Hepatocyte (in vitro differentiated cells): ENCODE data around the gene SNX5. TPM values are rescaled to one million over a fixed set of nuclear protein-coding genes. Genes with fewer than 3 reads are reported as not detected.

Experiments
- DNase-seq: peaks from one replicate; pipeline ENCODE4 v3.0.0-alpha.2; 2016; ENCODE audit warnings: low spot score
- H2AFZ ChIP-seq: fragments of 200-600 bp; sonication (generic); 2 replicates; pipeline ENCODE4 v1.6.0; 2016; ENCODE audit warnings: antibody characterized with exemption, mild to moderate bottlenecking
- H3K27ac ChIP-seq: fragments of 200-600 bp; sonication (generic); 2 replicates; pipeline ENCODE4 v1.5.1; 2016; ENCODE audit warnings: mild to moderate bottlenecking
- H3K27me3 ChIP-seq: fragments of 200-600 bp; sonication (generic); 2 replicates; pipeline ENCODE4 v1.6.1; 2016
- H3K36me3 ChIP-seq: fragments of 200-600 bp; sonication (generic); replicated peaks from 2 replicates; pipeline ENCODE4 v1.5.1; 2016; ENCODE audit warnings: low read depth; ENCODE audit not compliant: insufficient read depth
- H3K4me1 ChIP-seq: fragments of 200-600 bp; sonication (generic); 2 replicates; pipeline ENCODE4 v1.5.1; 2016; ENCODE audit warnings: mild to moderate bottlenecking, moderate library complexity; ENCODE audit not compliant: insufficient read depth
- H3K4me2 ChIP-seq: fragments of 200-600 bp; sonication (generic); 2 replicates; pipeline ENCODE4 v1.6.0; 2016
- H3K4me3 ChIP-seq: fragments of 200-600 bp; sonication (generic); 2 replicates; pipeline ENCODE4 v1.5.1; 2016; ENCODE audit warnings: mild to moderate bottlenecking
- H3K79me2 ChIP-seq: fragments of 200-600 bp; sonication (generic); 2 replicates; pipeline ENCODE4 v1.6.0; 2017; ENCODE audit warnings: mild to moderate bottlenecking
- H3K9me2 ChIP-seq: fragments of 200-600 bp; sonication (generic); replicated peaks from 2 replicates; pipeline ENCODE4 v1.6.0; 2017; ENCODE audit warnings: mild to moderate bottlenecking; ENCODE audit not compliant: insufficient read depth
- H3K9me3 ChIP-seq: fragments of 200-600 bp; sonication (generic); 2 replicates; pipeline ENCODE4 v1.5.1; 2016; ENCODE audit warnings: low read depth, mild to moderate bottlenecking
- H4K20me1 ChIP-seq: fragments of 200-600 bp; sonication (generic); 2 replicates; pipeline ENCODE4 v1.6.0; 2016; ENCODE audit warnings: mild to moderate bottlenecking; ENCODE audit not compliant: insufficient read depth, poor library complexity, severe bottlenecking
- EZH2 ChIP-seq: fragments of 200-600 bp; sonication (generic); IDR thresholded peaks from 2 replicates; pipeline ENCODE4 v1.6.1; 2016; ENCODE audit warnings: antibody characterized with exemption, mild to moderate bottlenecking, borderline replicate concordance
- EZH2phosphoT487 ChIP-seq: fragments of 200-600 bp; sonication (generic); IDR thresholded peaks from one replicate; pipeline ENCODE4 v1.6.1; 2018; ENCODE audit warnings: antibody characterized with exemption, mild to moderate bottlenecking, low read depth, moderate library complexity; ENCODE audit not compliant: unreplicated experiment, severe bottlenecking
- WGBS: methylation state at CpG from one replicate; pipeline ENCODE4 v1.1.6; 2016; ENCODE audit warnings: low lambda C conversion rate; ENCODE audit errors: missing lambda C conversion rate; 5-methylcytosine and 5-hydroxymethylcytosine counted together
- polyA plus RNA-seq: library from polyadenylated mRNA; unstranded; fragments of >200 nt; fragmentation: Nextera tagmentation; extraction: Ambion mirVana; gene quantifications from 2 replicates; pipeline ENCODE4 v1.2.1, GENCODE V29; 2016
- total RNA-seq: library from RNA; depleted of rRNA; stranded (reverse); fragments of >200 nt; gene quantifications from 2 replicates; pipeline ENCODE4 v1.2.3, GENCODE V29; 2014
- TF ChIP-seq, protein P1 (sequence below): fragments of 200-600 bp; sonication (generic); IDR thresholded peaks from 2 replicates; pipeline ENCODE4 v1.5.1; 2016; ENCODE audit warnings: antibody characterized with exemption, mild to moderate bottlenecking; ENCODE audit not compliant: poor library complexity

Gene SNX5
- total and polyA plus RNA-seq, 2 experiments from 2014 or later: 74.9 to 190 TPM

DNA sequence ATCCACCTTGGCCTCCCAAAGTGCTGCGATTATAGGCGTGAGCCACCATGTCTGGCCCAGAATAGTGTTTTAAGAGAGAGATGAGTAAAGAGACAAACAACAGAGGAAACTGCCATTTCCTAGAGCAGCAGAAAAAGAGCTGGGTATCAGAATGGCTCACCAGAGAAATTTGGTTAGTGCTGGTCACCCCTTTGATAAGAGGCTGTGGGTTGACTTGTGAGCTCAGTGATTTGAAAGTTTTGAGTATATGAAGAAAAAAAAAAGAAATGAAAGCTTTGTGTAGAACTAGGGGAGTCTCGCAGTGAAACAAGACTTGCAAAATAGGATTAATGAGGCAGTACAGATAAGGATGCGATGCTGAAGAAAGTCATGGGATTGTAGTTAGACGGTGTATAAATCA, 29.9 kb upstream of the SNX5 start:
- Histone ChIP-seq H3K27ac (no peak overlapping the region), H3K9me3 (no peaks in the 10 kb centered on the region), H3K79me2 (no peaks in the 10 kb centered on the region), H2AFZ (no peak overlapping the region), H3K27me3 (no peaks in the 10 kb centered on the region), H3K9me2 (no peaks in the 10 kb centered on the region), H3K4me3 (no peak overlapping the region), H3K4me1 (no peaks in the 10 kb centered on the region), H3K4me2 (no peak overlapping the region), H4K20me1 (no peaks in the 10 kb centered on the region), H3K36me3 (no peaks in the 10 kb centered on the region)
- WGBS: 93% methylated on average over 5 of the region's 5 CpGs
- DNase-seq: no peak
- TF ChIP-seq, protein P1, sequence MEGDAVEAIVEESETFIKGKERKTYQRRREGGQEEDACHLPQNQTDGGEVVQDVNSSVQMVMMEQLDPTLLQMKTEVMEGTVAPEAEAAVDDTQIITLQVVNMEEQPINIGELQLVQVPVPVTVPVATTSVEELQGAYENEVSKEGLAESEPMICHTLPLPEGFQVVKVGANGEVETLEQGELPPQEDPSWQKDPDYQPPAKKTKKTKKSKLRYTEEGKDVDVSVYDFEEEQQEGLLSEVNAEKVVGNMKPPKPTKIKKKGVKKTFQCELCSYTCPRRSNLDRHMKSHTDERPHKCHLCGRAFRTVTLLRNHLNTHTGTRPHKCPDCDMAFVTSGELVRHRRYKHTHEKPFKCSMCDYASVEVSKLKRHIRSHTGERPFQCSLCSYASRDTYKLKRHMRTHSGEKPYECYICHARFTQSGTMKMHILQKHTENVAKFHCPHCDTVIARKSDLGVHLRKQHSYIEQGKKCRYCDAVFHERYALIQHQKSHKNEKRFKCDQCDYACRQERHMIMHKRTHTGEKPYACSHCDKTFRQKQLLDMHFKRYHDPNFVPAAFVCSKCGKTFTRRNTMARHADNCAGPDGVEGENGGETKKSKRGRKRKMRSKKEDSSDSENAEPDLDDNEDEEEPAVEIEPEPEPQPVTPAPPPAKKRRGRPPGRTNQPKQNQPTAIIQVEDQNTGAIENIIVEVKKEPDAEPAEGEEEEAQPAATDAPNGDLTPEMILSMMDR: no peak
- no peak for TF ChIP-seq EZH2
- no peak for TF ChIP-seq EZH2phosphoT487

DNA sequence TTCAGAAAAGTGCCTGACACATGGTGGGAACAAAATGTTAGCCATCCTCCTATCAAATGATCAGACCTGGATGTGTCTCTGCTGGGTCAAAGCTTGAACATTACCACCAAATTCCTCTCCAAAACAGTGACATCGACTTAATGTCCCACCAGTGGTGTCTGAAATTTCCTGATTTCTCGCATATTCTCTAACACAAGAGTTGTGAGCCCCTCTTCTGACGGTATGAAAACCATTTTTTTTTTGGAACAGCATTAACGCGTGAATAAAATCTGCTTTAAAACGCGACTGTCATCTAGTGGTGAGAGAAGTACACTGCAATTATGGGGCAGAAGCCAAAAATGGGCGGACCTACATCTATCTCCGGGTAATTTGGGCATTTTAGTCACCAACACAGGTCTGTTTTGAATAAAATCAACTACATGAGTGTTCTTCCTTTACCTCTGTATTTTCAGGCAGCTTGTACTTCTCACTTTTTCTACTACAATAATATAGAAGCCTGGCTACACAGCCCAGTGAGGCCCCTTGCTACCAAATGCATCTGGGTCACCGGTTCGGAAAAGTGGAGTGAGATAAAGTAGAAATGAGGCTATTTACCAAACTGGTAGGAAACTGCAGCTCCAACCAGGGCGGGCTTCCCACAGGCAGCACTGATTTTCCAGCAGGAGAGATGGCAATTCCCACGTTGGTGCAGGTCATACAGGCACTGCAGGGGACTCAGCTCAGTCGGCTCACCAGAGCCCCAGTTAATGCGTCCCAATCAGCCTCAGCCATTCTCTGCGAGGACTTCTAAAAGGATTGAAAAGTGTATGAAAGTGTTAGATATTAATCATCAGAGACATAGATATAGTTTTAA, 27.6 kb upstream of the SNX5 start:
- H2AFZ ChIP-seq: peak overlapping the region; percentile 75
- H3K4me2 ChIP-seq: peak overlapping the region; percentile 49
- peak; percentile 74 for DNase-seq

DNA sequence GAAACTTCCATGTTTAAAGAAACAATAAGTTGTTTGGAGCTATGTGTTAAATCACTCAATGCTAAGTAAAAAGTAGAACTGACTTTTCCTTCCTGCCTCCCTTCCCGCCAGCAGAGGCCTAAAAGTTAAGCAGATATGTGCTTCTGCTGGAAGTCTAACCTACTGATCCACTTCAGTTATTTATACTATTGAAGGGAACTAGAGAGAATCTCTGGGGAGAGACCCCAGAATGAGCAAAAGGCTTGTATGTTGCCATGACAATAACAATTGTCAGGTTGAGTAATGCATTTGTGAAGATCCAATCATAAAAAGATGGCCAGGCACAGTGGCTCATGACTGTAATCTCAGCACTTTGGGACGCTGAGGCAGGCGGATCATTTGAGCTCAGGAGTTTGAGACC, 25.0 kb upstream of the SNX5 start:
- no peaks in the 10 kb centered on the region for H3K27me3 ChIP-seq
- no peak for DNase-seq
- no peak overlapping the region for H3K27ac ChIP-seq
- H3K79me2 ChIP-seq: peaks cover 5% of the 10 kb centered on the region
- no peak overlapping the region for H3K4me2 ChIP-seq
- H3K4me3 ChIP-seq: no peak overlapping the region
- 95% methylated on average over 3 of the region's 3 CpGs for WGBS
- TF ChIP-seq EZH2phosphoT487 (no peak), EZH2 (no peak)
- no peaks in the 10 kb centered on the region for H3K9me2 ChIP-seq
- H3K36me3 ChIP-seq: no peaks in the 10 kb centered on the region
- H2AFZ ChIP-seq: no peak overlapping the region
- no peaks in the 10 kb centered on the region for H4K20me1 ChIP-seq
- no peaks in the 10 kb centered on the region for H3K4me1 ChIP-seq
- no peaks in the 10 kb centered on the region for H3K9me3 ChIP-seq

More for the DNA sequence above, 27.6 kb upstream of the SNX5 start:
- Histone ChIP-seq H3K9me2 (no peaks in the 10 kb centered on the region), H3K79me2 (no peaks in the 10 kb centered on the region), H3K4me3 (no peak overlapping the region), H3K4me1 (no peaks in the 10 kb centered on the region), H3K27me3 (no peaks in the 10 kb centered on the region), H3K36me3 (no peaks in the 10 kb centered on the region), H3K9me3 (no peaks in the 10 kb centered on the region), H3K27ac (no peak overlapping the region), H4K20me1 (no peaks in the 10 kb centered on the region)
- TF ChIP-seq EZH2 (no peak), EZH2phosphoT487 (no peak)
- TF ChIP-seq, protein P1: peak; percentile 89
- 27% methylated on average over 16 of the region's 16 CpGs for WGBS

DNA sequence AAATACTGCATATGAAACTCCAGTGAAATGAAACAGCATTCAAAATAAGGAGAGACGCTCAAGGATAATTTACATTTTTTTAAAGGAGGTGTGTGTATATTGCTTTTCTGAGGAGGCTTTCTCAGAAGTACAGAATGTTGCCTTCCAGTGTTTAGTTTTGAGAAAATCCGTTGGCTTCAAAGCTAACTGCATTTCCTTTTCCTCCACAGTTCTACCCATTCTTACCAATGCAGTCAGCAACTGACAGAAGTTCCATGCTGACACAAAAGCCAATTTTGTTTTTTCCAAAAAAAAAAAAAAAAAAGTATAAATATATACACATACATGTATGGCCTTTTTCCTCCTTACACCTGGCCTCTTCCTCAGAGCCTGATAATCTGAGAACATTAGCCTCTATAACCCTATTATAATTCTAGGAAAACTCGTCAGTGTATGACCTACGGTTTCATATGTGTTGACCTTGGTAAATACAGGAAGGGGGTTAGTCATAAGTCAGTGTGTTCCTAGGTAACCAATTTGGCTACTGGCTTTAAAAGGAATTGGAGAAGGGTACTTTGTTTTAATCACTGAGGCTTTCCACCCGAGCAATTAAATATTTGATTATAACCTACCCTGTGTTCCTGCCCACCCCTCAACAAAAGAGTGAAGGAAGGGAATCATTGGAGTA, 24.4 kb upstream of the SNX5 start:
- H3K9me3 ChIP-seq: no peaks in the 10 kb centered on the region
- H4K20me1 ChIP-seq: no peaks in the 10 kb centered on the region
- 66% methylated on average over 5 of the region's 5 CpGs for WGBS
- no peaks in the 10 kb centered on the region for H3K27me3 ChIP-seq
- no peaks in the 10 kb centered on the region for H3K4me1 ChIP-seq
- no peaks in the 10 kb centered on the region for H3K9me2 ChIP-seq
- no peaks in the 10 kb centered on the region for H3K36me3 ChIP-seq
- no peak overlapping the region for H3K27ac ChIP-seq
- no peak overlapping the region for H3K4me3 ChIP-seq
- TF ChIP-seq EZH2 (no peak), EZH2phosphoT487 (no peak)
- TF ChIP-seq, protein P1: no peak
- DNase-seq: no peak
- H3K79me2 ChIP-seq: peaks cover 11% of the 10 kb centered on the region
- H2AFZ ChIP-seq: no peak overlapping the region
- H3K4me2 ChIP-seq: no peak overlapping the region
